Activated T-cell treated with anti-CD3 and anti-CD28 coated beads, Interleukin-2, amount 50 U/mL, for 72 hours (primary cell): ENCODE measurements around the gene PLD6. TPM values are rescaled to one million over a fixed set of nuclear protein-coding genes. Genes with fewer than 3 reads are reported as not detected.
"Not testable (repeated sequence)": the region's sequence is repeated elsewhere in the genome, so short reads cannot be mapped to it uniquely, and the experiment has no call there.

Experiments
- ATAC-seq, 2 donors: fragments of 150-1000 bp; cut with Tn5 transposase; replicated peaks in 1 of 2; 2 replicates each; pipeline ENCODE4 v1.10.0; 2021; ENCODE audit warnings: moderate library complexity in 2 of 2, mild to moderate bottlenecking in 1 of 2
- DNase-seq, 2 donors: peaks; one replicate each; pipeline ENCODE4 v3.0.0; 2021 to 2022; ENCODE audit warnings: mixed read lengths in 1 of 2
- H3K27ac Mint-ChIP-seq: one replicate; pipeline ENCODE4 v1.8.0; 2022; ENCODE audit warnings: mild to moderate bottlenecking, moderate library complexity, mixed read lengths
- H3K27me3 Mint-ChIP-seq: one replicate; pipeline ENCODE4 v1.8.0; 2022; ENCODE audit warnings: low read depth, mixed read lengths
- H3K36me3 Mint-ChIP-seq, 2 donors: one replicate each; pipeline ENCODE4 v1.8.0; 2022; ENCODE audit warnings: mixed read lengths in 2 of 2, mild to moderate bottlenecking in 1 of 2; ENCODE audit not compliant: insufficient read depth in 2 of 2
- H3K4me1 Mint-ChIP-seq: one replicate; pipeline ENCODE4 v1.8.0; 2022; ENCODE audit warnings: low read depth, mixed read lengths
- H3K4me3 Mint-ChIP-seq, 2 donors: one replicate each; pipeline ENCODE4 v1.8.0; 2022; ENCODE audit warnings: mild to moderate bottlenecking in 2 of 2, mixed read lengths in 2 of 2, moderate library complexity in 2 of 2
- H3K9me3 Mint-ChIP-seq, 2 donors: one replicate each; pipeline ENCODE4 v1.8.0; 2022; ENCODE audit warnings: mixed read lengths in 2 of 2
- total RNA-seq, 2 donors: library from RNA; stranded (reverse); gene quantifications; one replicate each; pipeline ENCODE4 v1.2.3, GENCODE V29; 2022

The PLD6 gene
- total RNA-seq, 2 donors from 2014 or later = 6.8 to 8.0 TPM

DNA sequence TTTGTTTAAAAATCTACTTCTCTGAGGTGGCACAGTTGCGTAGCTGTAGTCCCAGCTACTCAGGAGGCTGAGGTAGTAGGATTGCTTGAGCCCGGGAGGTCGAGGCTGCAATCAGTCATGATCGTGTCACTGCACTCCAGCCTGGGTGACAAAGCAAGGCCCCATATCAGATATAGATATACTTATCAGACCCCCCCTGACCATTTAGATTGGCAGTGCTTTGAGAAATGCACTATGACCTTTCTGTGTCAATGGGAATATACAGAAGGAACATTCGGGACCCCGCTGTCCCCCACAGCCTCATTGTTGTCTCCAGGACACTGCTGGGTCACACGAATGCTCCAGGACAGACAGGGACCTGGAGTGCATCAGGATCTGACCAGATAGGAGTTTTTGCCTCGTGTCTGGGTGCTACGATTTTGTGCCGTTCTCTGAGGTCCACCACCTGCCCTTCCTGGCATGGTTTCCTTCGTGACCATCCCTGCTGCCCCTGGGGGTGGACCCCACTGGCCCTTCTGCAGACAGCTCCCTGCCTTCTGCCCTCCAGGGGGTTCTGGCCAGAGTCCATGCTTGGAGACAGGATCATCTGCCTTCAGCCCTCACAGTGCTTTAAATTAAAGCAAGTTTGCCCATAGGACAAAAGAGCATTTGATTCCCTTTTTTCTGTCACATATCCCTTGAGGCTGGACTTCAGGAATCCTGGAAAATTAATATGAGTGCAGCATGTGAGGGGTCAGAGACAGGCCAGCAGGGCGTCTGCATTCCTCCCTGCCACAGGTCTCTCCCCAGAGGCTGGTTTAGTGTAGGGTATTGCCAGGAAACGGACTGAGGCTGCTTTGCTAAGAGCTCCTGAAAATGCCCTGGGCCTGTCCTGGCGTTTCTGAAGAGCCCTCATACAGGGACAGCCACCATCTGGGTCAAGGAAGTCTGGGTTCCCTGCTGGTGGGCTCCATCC lies 19.3 kb downstream of the PLD6 start:
- no peak for DNase-seq
- Mint-ChIP-seq H3K9me3 (no peaks in the 10 kb centered on the region), H3K4me3 (peak overlapping the region; percentile 61 to 90), H3K27me3 (no peaks in the 10 kb centered on the region), H3K36me3 (peaks cover 0 to 6% of the 10 kb centered on the region in 2 donors), H3K27ac (peak overlapping the region; percentile 97), H3K4me1 (peaks cover 47% of the 10 kb centered on the region)
- ATAC-seq = no peak

DNA sequence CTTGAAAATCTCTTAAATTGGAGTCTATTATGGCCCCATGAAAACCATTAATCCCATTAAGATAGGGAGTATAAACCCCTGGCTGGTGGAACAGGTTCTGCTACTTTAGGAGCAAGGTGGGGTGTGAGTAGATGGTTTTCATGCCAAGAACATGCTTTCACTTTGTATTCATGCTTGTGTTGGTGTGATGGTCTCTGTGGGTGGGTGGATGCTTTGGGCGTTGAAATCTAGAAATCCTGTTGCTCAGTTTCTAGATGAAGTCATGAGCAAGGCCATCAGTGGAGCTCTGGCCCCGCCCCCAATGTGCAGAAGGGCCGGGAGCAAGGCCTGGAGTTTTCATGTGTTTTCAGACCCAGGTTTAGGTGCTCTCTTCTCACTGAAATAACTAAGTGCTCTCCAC lies 20.1 kb downstream of the PLD6 start:
- DNase-seq = peak; percentile 70 to 71
- Mint-ChIP-seq H3K27ac (peak overlapping the region; percentile 97), H3K27me3 (no peaks in the 10 kb centered on the region), H3K4me1 (peaks cover 55% of the 10 kb centered on the region), H3K4me3 (peak overlapping the region; percentile 61 to 90), H3K9me3 (no peaks in the 10 kb centered on the region), H3K36me3 (peaks cover 0 to 6% of the 10 kb centered on the region in 2 donors)
- ATAC-seq = peak; percentile 74 to 77

DNA sequence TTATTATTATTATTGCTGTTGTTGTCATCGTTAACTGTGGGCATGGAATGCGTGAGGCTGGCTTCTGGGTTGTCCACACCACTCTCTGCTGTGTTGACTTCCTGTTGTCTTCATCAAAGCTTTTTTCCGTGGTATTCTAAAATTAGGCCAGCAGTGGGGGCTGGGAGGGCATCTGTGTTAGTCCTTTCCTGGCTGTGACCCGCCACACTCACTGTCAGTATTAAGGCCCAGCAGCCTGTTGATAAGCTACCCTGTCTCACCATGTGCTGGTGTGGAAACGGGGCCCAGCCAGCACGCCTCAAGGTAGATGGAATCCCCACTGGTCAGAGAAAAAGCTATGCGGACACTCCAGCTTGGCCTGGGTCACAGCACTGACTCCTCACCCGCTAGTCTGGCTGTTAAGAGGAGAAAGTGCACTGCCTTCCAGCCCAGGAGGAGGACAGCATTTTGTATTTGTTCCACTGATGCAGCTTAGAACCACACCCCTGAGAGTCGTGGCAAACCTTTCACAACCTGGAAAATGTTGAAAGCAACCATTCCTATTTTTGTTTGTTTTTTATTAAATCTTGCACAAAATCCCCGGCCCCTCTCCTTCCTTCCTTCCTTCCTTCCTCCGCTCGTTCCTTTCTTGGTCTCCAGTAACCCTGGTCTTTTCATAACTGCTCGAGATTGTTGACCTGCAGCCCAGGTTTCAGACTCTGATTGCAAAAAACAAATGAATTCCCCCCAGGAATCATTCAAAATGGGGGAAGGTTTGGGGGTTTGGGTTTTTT lies 21.0 kb downstream of the PLD6 start:
- H3K4me1 Mint-ChIP-seq = peaks cover 64% of the 10 kb centered on the region

DNA sequence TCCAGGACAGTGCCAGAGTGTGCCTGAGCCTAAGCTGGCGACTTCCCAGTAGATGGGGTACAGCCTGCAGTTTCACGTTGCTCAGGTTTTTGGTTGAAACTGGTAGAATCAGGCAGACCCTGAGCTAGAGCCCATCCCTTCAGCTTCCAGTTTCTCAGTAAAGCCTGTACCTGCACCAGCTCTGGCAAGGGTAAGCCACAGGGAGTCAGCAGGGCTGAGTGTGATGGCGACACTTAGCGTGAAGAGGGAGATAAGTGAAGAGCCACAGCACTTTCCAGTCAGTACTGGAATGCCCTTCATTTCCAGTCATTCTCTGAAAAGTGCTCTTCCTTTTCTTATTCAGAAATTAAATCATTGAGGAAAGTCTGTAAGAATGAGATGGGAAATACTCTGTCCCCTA lies 22.4 kb downstream of the PLD6 start:
- Mint-ChIP-seq H3K27me3 (no peaks in the 10 kb centered on the region), H3K4me1 (peaks cover 78% of the 10 kb centered on the region), H3K36me3 (peaks cover 4 to 16% of the 10 kb centered on the region in 2 donors), H3K9me3 (no peaks in the 10 kb centered on the region), H3K27ac (peak overlapping the region; percentile 97), H3K4me3 (peak overlapping the region; percentile 22 to 59)
- no peak for ATAC-seq
- no peak for DNase-seq

More for the DNA sequence above, 21.0 kb downstream of the PLD6 start:
- H3K27me3 Mint-ChIP-seq, H3K9me3 Mint-ChIP-seq, DNase-seq, ATAC-seq: not testable (repeated sequence)
- H3K36me3 Mint-ChIP-seq = peaks cover 4 to 12% of the 10 kb centered on the region in 2 donors
- H3K27ac Mint-ChIP-seq = peak overlapping the region; percentile 97
- peak overlapping the region; percentile 61 to 90 for H3K4me3 Mint-ChIP-seq

DNA sequence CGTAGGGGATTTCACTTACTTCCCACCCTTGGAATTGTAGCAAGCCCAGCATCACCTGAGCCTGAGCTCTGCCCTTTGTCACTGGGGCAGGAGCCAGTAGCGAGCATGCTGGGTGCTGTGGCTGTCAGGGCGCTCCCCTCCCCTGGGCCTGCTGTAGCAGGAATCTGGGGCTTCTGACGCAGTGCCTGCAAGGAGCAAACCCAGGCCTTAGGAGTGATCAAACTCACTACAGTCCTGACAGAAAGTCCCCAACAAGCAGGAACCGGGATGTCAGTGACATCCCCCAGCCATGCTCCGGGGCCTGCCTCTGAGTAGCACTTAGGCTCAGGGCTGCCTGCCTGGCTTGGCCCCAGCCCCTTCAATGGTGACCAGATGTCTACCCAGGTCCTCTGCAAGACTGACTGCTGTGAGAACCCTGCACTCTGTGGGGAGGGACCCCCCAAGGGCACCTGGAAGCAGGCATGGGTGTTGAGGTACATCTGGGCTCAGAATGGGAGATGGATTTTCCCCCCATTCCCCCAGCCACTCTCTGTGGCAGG lies 23.5 kb downstream of the PLD6 start:
- no peaks in the 10 kb centered on the region for H3K9me3 Mint-ChIP-seq
- H3K27me3 Mint-ChIP-seq = no peaks in the 10 kb centered on the region
- ATAC-seq = no peak
- peak overlapping the region; percentile 84 to 87 for H3K4me3 Mint-ChIP-seq
- peaks cover 7 to 20% of the 10 kb centered on the region in 2 donors for H3K36me3 Mint-ChIP-seq
- H3K4me1 Mint-ChIP-seq = peaks cover 89% of the 10 kb centered on the region
- no peak for DNase-seq
- H3K27ac Mint-ChIP-seq = no peak overlapping the region

DNA sequence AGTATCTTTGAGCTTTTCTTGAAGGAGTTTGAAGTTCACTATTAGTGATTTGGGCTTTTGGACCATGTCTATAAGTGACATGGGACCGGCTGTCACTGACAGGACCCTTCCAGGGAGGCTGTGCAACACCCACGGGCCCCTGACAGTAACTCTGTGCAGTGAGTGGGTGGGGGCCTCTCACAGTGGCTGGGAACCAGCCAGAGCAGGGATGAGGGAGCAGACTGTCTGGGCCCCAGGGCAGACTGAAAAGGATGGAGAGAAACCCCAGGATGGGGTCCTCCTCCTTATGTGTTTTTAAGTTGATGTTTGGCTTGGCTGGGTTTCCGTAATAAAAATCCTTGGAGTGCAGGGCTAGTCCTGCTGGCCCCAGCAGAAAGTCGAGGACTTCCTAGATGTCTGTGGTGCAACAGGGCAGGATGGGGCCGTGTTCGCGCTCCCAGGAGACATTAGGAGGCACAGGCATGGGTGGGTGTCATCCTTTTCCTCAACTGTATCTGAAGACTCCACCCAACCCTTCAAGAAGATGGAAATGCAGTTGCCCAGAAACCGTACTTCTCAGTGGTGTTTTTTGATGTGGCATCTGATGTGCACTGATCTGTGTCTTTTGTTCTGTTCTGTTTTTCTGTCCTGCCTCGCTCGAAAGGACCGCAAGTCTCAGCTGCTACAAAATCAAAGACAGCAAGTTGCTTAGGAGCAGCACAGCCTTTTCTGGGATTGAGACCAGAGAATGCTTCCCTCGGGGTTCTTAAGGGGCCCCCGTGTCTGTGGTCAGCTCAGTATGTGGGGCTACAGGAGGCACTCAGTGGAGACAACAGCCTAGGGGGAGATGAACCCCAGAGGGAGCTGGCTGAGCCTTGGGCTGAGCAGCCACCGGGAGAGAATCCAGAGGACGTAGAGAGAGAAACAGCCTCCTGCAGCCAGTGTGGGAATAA lies 24.2 kb downstream of the PLD6 start:
- H3K27ac Mint-ChIP-seq = peak overlapping the region; percentile 85
- ATAC-seq = peak; percentile 18 to 47
- H3K9me3 Mint-ChIP-seq = no peaks in the 10 kb centered on the region
- H3K4me3 Mint-ChIP-seq = peak overlapping the region; percentile 84 to 87
- peaks cover 7 to 24% of the 10 kb centered on the region in 2 donors for H3K36me3 Mint-ChIP-seq
- peak; percentile 31 to 49 for DNase-seq
- no peaks in the 10 kb centered on the region for H3K27me3 Mint-ChIP-seq
- H3K4me1 Mint-ChIP-seq = peaks cover 96% of the 10 kb centered on the region

DNA sequence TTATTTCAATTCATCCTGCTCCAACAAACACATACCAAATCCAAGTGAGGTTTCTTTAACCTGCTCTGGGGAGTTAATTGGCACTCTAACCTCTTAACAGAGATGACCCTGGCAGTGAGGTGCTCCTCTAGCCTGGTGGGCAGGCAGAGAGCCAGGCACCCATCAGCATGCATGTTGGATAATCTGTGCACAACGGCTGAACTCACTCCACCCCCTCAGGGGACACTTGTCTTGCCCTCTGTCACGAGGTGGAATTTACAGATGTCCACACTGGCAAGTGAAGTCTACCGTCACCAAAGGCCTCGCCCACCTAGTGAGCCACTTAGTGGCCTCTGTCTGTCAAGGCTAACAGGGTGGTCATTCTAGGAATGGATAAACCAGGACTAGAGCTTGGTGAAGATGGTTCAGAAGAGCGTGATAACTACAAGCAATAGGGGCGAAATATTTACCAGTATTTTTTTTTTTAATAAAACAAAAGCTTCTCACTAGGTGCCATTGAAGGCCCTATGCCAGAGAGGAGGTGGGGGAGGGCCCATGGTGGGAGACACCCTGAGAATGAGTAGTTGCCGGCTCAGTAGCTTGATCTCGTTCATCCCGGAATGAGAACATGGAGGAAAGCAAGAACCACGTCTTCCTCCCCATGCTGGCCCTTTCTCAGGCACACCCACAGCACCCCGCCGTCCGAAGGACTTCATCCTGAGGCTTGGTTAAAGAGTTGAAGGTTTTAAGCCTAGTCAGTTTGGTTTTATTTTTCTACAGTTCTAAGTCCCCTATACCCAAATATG lies 25.2 kb downstream of the PLD6 start:
- no peak for ATAC-seq
- Mint-ChIP-seq H3K4me3 (peak overlapping the region; percentile 84 to 87), H3K4me1 (peaks cover 96% of the 10 kb centered on the region), H3K27me3 (no peaks in the 10 kb centered on the region), H3K9me3 (no peaks in the 10 kb centered on the region), H3K36me3 (peaks cover 7 to 25% of the 10 kb centered on the region in 2 donors), H3K27ac (peak overlapping the region; percentile 93)
- DNase-seq = no peak

DNA sequence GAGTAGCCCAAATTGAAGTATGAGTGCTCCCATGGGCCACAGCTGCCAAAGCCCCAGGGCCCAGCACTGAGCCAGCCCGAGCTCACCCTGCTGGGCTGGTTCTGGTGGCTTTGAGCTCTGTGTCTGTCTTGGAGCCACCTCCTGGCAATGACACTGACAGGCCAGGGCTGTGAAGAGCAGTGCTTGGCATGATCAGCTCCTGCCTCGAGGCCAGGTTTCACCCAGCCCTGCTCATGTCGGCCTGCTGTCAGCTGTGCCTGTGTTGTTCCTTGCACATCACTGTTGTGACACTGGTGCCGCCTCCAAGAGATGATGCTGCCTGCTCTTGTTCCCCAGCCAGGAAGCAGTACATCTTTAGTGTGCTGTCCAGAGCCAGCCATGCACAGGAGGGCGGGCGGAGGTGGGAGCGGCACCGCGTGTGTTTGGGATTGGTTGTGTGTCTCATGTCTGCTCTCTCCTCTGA lies 26.0 kb downstream of the PLD6 start:
- no peaks in the 10 kb centered on the region for H3K27me3 Mint-ChIP-seq
- H3K4me3 Mint-ChIP-seq = peak overlapping the region; percentile 76 to 78
- H3K4me1 Mint-ChIP-seq = peaks cover 95% of the 10 kb centered on the region
- H3K9me3 Mint-ChIP-seq = no peaks in the 10 kb centered on the region
- DNase-seq (peak; percentile 37 to 38), ATAC-seq (peak; percentile 22 to 28)
- peaks cover 7 to 25% of the 10 kb centered on the region in 2 donors for H3K36me3 Mint-ChIP-seq
- peak overlapping the region; percentile 93 for H3K27ac Mint-ChIP-seq

DNA sequence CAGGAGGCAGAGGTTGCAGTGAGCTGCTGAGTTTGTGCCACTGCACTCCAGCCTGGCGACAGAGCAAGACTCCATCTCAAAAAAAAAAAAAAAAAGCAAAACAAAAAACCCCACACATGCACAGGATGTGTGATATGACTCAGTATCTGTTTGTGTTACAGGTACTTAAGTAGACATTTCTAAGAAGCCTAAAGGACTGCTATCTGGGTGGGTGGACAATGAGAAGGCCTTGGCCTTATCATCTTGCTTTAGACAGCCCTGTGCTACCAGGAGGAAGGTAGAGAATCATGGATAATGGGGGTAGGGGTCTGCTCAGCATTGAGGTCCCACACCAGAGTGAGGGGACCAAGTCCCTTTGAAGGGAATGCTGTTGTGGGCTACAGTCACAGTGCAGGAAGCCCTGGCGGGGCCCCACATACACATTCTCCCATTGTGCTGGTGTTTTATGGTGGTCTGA lies 26.7 kb downstream of the PLD6 start:
- ATAC-seq (peak; percentile 83 to 86), DNase-seq (peak; percentile 29 to 45)
- H3K4me1 Mint-ChIP-seq = peaks cover 87% of the 10 kb centered on the region
- peak overlapping the region; percentile 76 to 78 for H3K4me3 Mint-ChIP-seq
- no peaks in the 10 kb centered on the region for H3K9me3 Mint-ChIP-seq
- H3K27me3 Mint-ChIP-seq = no peaks in the 10 kb centered on the region
- peak overlapping the region; percentile 93 for H3K27ac Mint-ChIP-seq
- peaks cover 7 to 22% of the 10 kb centered on the region in 2 donors for H3K36me3 Mint-ChIP-seq

DNA sequence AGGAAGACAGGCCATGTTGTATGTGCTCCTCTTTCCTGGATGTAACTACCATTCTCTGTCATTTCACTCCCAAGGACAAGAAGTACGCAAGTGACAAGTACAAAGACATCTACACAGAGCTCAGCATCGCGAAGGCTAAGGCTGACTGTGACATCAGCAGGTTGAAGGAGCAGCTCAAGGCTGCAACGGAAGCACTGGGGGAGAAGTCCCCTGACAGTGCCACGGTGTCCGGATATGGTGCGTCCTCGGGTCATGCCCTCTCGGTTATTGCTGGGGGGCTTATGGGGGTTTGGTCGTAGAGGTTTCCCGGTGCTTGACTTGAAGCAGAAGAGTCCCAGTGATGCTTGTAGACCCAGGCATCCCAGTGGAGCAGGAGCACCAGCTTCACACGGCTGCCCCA lies 29.0 kb downstream of the PLD6 start:
- H3K27me3 Mint-ChIP-seq = no peaks in the 10 kb centered on the region
- no peaks in the 10 kb centered on the region for H3K9me3 Mint-ChIP-seq
- peaks cover 7 to 19% of the 10 kb centered on the region in 2 donors for H3K36me3 Mint-ChIP-seq
- ATAC-seq = no peak
- peak overlapping the region; percentile 39 to 53 for H3K4me3 Mint-ChIP-seq
- H3K4me1 Mint-ChIP-seq = peaks cover 71% of the 10 kb centered on the region
- no peak for DNase-seq
- H3K27ac Mint-ChIP-seq = peak overlapping the region; percentile 58

DNA sequence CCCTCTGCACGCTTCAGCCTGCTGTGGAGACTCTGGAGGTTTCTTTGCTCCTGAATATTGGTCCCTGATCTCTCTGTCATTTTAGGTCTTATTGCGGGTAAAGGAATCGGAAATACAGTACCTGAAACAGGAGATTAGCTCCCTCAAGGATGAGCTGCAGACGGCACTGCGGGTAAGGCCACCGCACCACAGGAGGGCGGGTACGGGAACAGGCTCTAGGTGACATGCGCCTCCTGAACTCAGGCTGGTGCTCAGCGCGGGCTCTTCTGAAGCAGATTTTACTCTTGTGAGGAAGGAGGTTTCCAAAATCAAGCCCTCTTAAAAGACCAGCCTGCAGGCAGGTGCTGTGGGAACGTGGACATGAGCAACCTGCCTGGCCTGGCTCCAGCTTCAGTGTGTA lies 29.8 kb downstream of the PLD6 start:
- H3K4me1 Mint-ChIP-seq = peaks cover 68% of the 10 kb centered on the region
- peak overlapping the region; percentile 79 for H3K27ac Mint-ChIP-seq
- no peaks in the 10 kb centered on the region for H3K9me3 Mint-ChIP-seq
- ATAC-seq (peak in 1 of 2 donors; percentile 20), DNase-seq (peak in 1 of 2 donors; percentile 39)
- H3K4me3 Mint-ChIP-seq = peak overlapping the region; percentile 53 to 74
- peaks cover 7 to 21% of the 10 kb centered on the region in 2 donors for H3K36me3 Mint-ChIP-seq
- no peaks in the 10 kb centered on the region for H3K27me3 Mint-ChIP-seq
